Trophoblast cell (in vitro differentiated cells and primary cell): ENCODE measurements around the gene GAS1.
A peak's percentile ranks its signal among the peaks of the same experiment; 100 is the strongest.

Source experiments
- DNase-seq, 2 donors: peaks; one replicate each; pipeline ENCODE4 v3.0.0-alpha.2; 2016
- H2AFZ ChIP-seq: 2 replicates; pipeline ENCODE4 v1.6.1; 2013; ENCODE audit warnings: low read length, moderate library complexity, mild to moderate bottlenecking; ENCODE audit not compliant: insufficient read depth, poor library complexity
- H2AK5ac ChIP-seq: 2 replicates; pipeline ENCODE4 v1.6.1; 2013; ENCODE audit warnings: mild to moderate bottlenecking, low read length
- H2BK120ac ChIP-seq: 2 replicates; pipeline ENCODE4 v1.6.1; 2013; ENCODE audit warnings: low read length, mild to moderate bottlenecking, moderate library complexity; ENCODE audit not compliant: insufficient read depth, poor library complexity
- H2BK12ac ChIP-seq: 2 replicates; pipeline ENCODE4 v1.6.1; 2013; ENCODE audit warnings: mild to moderate bottlenecking, low read length, moderate library complexity
- H2BK5ac ChIP-seq: 2 replicates; pipeline ENCODE4 v1.6.1; 2013; ENCODE audit warnings: low read length, low read depth, moderate library complexity, mild to moderate bottlenecking; ENCODE audit not compliant: poor library complexity
- H3K14ac ChIP-seq: 2 replicates; pipeline ENCODE4 v1.6.1; 2013; ENCODE audit warnings: mild to moderate bottlenecking, low read length
- H3K18ac ChIP-seq: 2 replicates; pipeline ENCODE4 v1.6.1; 2013; ENCODE audit warnings: mild to moderate bottlenecking, low read length
- H3K23ac ChIP-seq: 2 replicates; pipeline ENCODE4 v1.6.1; 2013; ENCODE audit warnings: low read length
- H3K27ac ChIP-seq: 2 replicates; pipeline ENCODE4 v1.5.1; 2013; ENCODE audit warnings: low read depth, mild to moderate bottlenecking, inconsistent platforms, low read length, moderate library complexity
- H3K27me3 ChIP-seq: 2 replicates; pipeline ENCODE4 v1.6.1; 2013; ENCODE audit warnings: inconsistent platforms, mild to moderate bottlenecking, low read length, moderate library complexity; ENCODE audit not compliant: insufficient read depth
- H3K36me3 ChIP-seq, 2 experiments: 1 replicate in 1 of 2; 2 replicates in 1 of 2; pipeline ENCODE4 v1.6.1; 2013; ENCODE audit warnings: low read length in 2 of 2, mild to moderate bottlenecking in 2 of 2, moderate library complexity in 1 of 2; ENCODE audit not compliant: insufficient read depth in 2 of 2, control insufficient read depth in 1 of 2
- H3K4ac ChIP-seq: 2 replicates; pipeline ENCODE4 v1.6.1; 2013; ENCODE audit warnings: low read depth, mild to moderate bottlenecking, low read length, moderate library complexity
- H3K4me1 ChIP-seq, 2 experiments: 1 replicate in 1 of 2; 2 replicates in 1 of 2; pipeline ENCODE4 v1.6.1; 2013; ENCODE audit warnings: low read length in 2 of 2, mild to moderate bottlenecking in 2 of 2, moderate library complexity in 1 of 2; ENCODE audit not compliant: insufficient read depth in 2 of 2, control insufficient read depth in 1 of 2
- H3K4me2 ChIP-seq: 2 replicates; pipeline ENCODE4 v1.6.1; 2013; ENCODE audit warnings: inconsistent platforms, mild to moderate bottlenecking, low read length, moderate library complexity
- H3K4me3 ChIP-seq: 2 replicates; pipeline ENCODE4 v1.5.1; 2013; ENCODE audit warnings: mild to moderate bottlenecking, low read depth, low read length, inconsistent platforms
- H3K79me1 ChIP-seq: one replicate; pipeline ENCODE4 v1.6.1; 2013; ENCODE audit warnings: low read length
- H3K79me2 ChIP-seq: 2 replicates; pipeline ENCODE4 v1.6.1; 2013; ENCODE audit warnings: low read length, mild to moderate bottlenecking; ENCODE audit not compliant: control insufficient read depth, insufficient read depth, poor library complexity
- H3K9ac ChIP-seq: 2 replicates; pipeline ENCODE4 v1.6.1; 2013; ENCODE audit warnings: mild to moderate bottlenecking, low read length
- H3K9me3 ChIP-seq: 2 replicates; pipeline ENCODE4 v1.6.1; 2013; ENCODE audit warnings: low read depth, mild to moderate bottlenecking, control low read depth, inconsistent platforms, low read length; ENCODE audit not compliant: insufficient read depth
- H4K12ac ChIP-seq: 2 replicates; pipeline ENCODE4 v1.6.1; 2013; ENCODE audit warnings: low read depth, mild to moderate bottlenecking, low read length, moderate library complexity
- H4K8ac ChIP-seq: 2 replicates; pipeline ENCODE4 v1.6.1; 2013; ENCODE audit warnings: low read depth, mild to moderate bottlenecking, low read length, moderate library complexity
- H4K91ac ChIP-seq: one replicate; pipeline ENCODE4 v1.6.1; 2013; ENCODE audit warnings: low read depth, mild to moderate bottlenecking, low read length, moderate library complexity
- WGBS: extraction: QIAGEN DNeasy Blood & Tissue Kit; methylation state at CpG from one replicate; pipeline ENCODE4 v1.1.7; 2013; ENCODE audit warnings: missing lambda C conversion rate; ENCODE audit not compliant: insufficient read length, insufficient coverage; ENCODE audit errors: extremely low coverage; 5-methylcytosine and 5-hydroxymethylcytosine counted together

GAS1 gene

GRCh38 chr9:86939891-86940290 lies 7.4 kb downstream of the GAS1 start:
- Histone ChIP-seq H3K4ac (no peak overlapping the region), H3K4me3 (no peak overlapping the region), H3K18ac (no peak overlapping the region), H2AK5ac (no peak overlapping the region), H4K8ac (no peak overlapping the region), H3K9me3 (no peaks in the 10 kb centered on the region), H3K27ac (no peak overlapping the region), H2BK12ac (no peak overlapping the region), H3K9ac (no peak overlapping the region), H3K23ac (no peak overlapping the region), H4K12ac (no peak overlapping the region), H3K79me2 (no peaks in the 10 kb centered on the region), H3K4me2 (no peak overlapping the region), H3K36me3 (no peaks in the 10 kb centered on the region), H4K91ac (no peak overlapping the region), H2BK120ac (no peak overlapping the region), H3K27me3 (no peaks in the 10 kb centered on the region), H3K79me1 (no peaks in the 10 kb centered on the region), H3K4me1 (no peaks in the 10 kb centered on the region), H2AFZ (no peak overlapping the region), H2BK5ac (no peak overlapping the region), H3K14ac (no peak overlapping the region)
- no CpG with 5 or more reads among the region's 1 CpG for WGBS
- no peak for DNase-seq

GRCh38 chr9:86939321-86939720 lies 8.0 kb downstream of the GAS1 start:
- Histone ChIP-seq H3K9me3 (no peaks in the 10 kb centered on the region), H2BK12ac (no peak overlapping the region), H3K9ac (no peak overlapping the region), H3K27me3 (no peaks in the 10 kb centered on the region), H2BK120ac (no peak overlapping the region), H3K4me2 (no peak overlapping the region), H3K18ac (no peak overlapping the region), H3K14ac (no peak overlapping the region), H3K4ac (no peak overlapping the region), H2AFZ (no peak overlapping the region), H3K79me2 (no peaks in the 10 kb centered on the region), H4K8ac (no peak overlapping the region), H2AK5ac (no peak overlapping the region), H4K91ac (no peak overlapping the region), H3K36me3 (no peaks in the 10 kb centered on the region), H3K27ac (no peak overlapping the region), H3K23ac (no peak overlapping the region), H3K4me3 (no peak overlapping the region), H3K79me1 (no peaks in the 10 kb centered on the region), H4K12ac (no peak overlapping the region), H2BK5ac (no peak overlapping the region), H3K4me1 (no peaks in the 10 kb centered on the region)
- no CpG with 5 or more reads among the region's 5 CpGs for WGBS
- DNase-seq: no peak

- no peaks in the 10 kb centered on the region for H3K36me3 ChIP-seq
- H4K12ac ChIP-seq: no peak overlapping the region
- no peak overlapping the region for H3K23ac ChIP-seq
- H3K9ac ChIP-seq: no peak overlapping the region
- no peak overlapping the region for H3K14ac ChIP-seq
- no peaks in the 10 kb centered on the region for H3K27me3 ChIP-seq
- no peaks in the 10 kb centered on the region for H3K79me2 ChIP-seq
- no peaks in the 10 kb centered on the region for H3K9me3 ChIP-seq
- no peaks in the 10 kb centered on the region for H3K4me1 ChIP-seq
- no peak overlapping the region for H3K4me3 ChIP-seq
- H2AFZ ChIP-seq: no peak overlapping the region
- WGBS: no CpG with 5 or more reads among the region's 1 CpG
- H3K4ac ChIP-seq: no peak overlapping the region
- H3K79me1 ChIP-seq: no peaks in the 10 kb centered on the region
- H4K91ac ChIP-seq: no peak overlapping the region
- H2BK5ac ChIP-seq: no peak overlapping the region
- H4K8ac ChIP-seq: no peak overlapping the region
- no peak overlapping the region for H3K27ac ChIP-seq
- no peak overlapping the region for H2BK12ac ChIP-seq
- H2AK5ac ChIP-seq: no peak overlapping the region
- no peak overlapping the region for H2BK120ac ChIP-seq
- no peak overlapping the region for H3K18ac ChIP-seq
- no peak overlapping the region for H3K4me2 ChIP-seq
- DNase-seq: no peak
Measured at GRCh38 chr9:86938780-86939179, 8.5 kb downstream of the GAS1 start.

GRCh38 chr9:86926145-86926544 lies 21.2 kb downstream of the GAS1 start:
- Histone ChIP-seq H3K4me1 (no peaks in the 10 kb centered on the region), H3K79me2 (no peaks in the 10 kb centered on the region), H2BK120ac (no peak overlapping the region), H3K4ac (no peak overlapping the region), H3K23ac (no peak overlapping the region), H2BK5ac (no peak overlapping the region), H3K27me3 (no peaks in the 10 kb centered on the region), H4K91ac (no peak overlapping the region), H3K27ac (no peak overlapping the region), H3K36me3 (no peaks in the 10 kb centered on the region), H3K14ac (no peak overlapping the region), H2AK5ac (no peak overlapping the region), H3K9me3 (no peaks in the 10 kb centered on the region), H2AFZ (no peak overlapping the region), H3K18ac (no peak overlapping the region), H4K8ac (no peak overlapping the region), H3K4me2 (no peak overlapping the region), H2BK12ac (no peak overlapping the region), H3K79me1 (no peaks in the 10 kb centered on the region), H3K4me3 (no peak overlapping the region), H4K12ac (no peak overlapping the region), H3K9ac (no peak overlapping the region)
- DNase-seq: peak in 1 of 2 donors; percentile 19
- no CpG with 5 or more reads among the region's 3 CpGs for WGBS
